Measurements from ENCODE around the gene HNRNPUL2. TPM values are rescaled to one million over a fixed set of nuclear protein-coding genes. Genes with fewer than 3 reads are reported as not detected.
A peak's percentile ranks its signal among the peaks of the same experiment; 100 is the strongest.

HNRNPUL2 gene
- polyA plus RNA-seq, 1 of the 3 experiments (the other 2 are of a cell fraction): 33.5 TPM

DNA sequence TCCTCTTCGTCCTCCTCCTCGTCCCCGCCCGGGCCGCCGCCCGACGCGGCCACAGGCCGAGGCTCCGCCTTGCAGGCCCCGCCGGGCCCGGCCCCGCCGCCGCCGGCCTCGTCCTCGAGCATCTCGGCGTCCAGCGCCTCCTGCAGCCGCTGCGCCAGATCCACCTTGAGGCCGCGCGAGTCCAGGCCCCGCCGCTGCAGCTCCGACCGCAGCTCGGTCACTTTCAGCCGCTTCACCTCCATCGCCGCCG lies 417 bp downstream of the HNRNPUL2 start:
- DNase-seq: no peak
- peak overlapping the region; percentile 99 for H3K27ac ChIP-seq (ENCODE audit: low read depth in 2 of 2, low read length in 1 of 2)
- H3K4me3 ChIP-seq (ENCODE audit: low read depth in 2 of 2, low read length in 1 of 2): peak overlapping the region; percentile 89 to 92
- H3K4me1 ChIP-seq (ENCODE audit: control insufficient read depth in 1 of 2, insufficient read depth in 2 of 2, low read depth in 1 of 2, low read length in 1 of 2): peaks cover 12 to 21% of the 10 kb centered on the region in 2 experiments; a peak in 3 of 4 replicates
- no peak overlapping the region for H2AFZ ChIP-seq (ENCODE audit: low read depth)
- H3F3A ChIP-seq (replicated peaks; ENCODE audit: insufficient read depth): peaks cover 26% of the 10 kb centered on the region
- no peaks in the 10 kb centered on the region for H3K9me3 ChIP-seq
- H3K4me2 ChIP-seq: peak overlapping the region; percentile 93
- peaks cover 36% of the 10 kb centered on the region for H4K20me1 ChIP-seq (ENCODE audit: insufficient read depth)
- no peaks in the 10 kb centered on the region for H3K9me2 ChIP-seq
- TF ChIP-seq, protein P1, sequence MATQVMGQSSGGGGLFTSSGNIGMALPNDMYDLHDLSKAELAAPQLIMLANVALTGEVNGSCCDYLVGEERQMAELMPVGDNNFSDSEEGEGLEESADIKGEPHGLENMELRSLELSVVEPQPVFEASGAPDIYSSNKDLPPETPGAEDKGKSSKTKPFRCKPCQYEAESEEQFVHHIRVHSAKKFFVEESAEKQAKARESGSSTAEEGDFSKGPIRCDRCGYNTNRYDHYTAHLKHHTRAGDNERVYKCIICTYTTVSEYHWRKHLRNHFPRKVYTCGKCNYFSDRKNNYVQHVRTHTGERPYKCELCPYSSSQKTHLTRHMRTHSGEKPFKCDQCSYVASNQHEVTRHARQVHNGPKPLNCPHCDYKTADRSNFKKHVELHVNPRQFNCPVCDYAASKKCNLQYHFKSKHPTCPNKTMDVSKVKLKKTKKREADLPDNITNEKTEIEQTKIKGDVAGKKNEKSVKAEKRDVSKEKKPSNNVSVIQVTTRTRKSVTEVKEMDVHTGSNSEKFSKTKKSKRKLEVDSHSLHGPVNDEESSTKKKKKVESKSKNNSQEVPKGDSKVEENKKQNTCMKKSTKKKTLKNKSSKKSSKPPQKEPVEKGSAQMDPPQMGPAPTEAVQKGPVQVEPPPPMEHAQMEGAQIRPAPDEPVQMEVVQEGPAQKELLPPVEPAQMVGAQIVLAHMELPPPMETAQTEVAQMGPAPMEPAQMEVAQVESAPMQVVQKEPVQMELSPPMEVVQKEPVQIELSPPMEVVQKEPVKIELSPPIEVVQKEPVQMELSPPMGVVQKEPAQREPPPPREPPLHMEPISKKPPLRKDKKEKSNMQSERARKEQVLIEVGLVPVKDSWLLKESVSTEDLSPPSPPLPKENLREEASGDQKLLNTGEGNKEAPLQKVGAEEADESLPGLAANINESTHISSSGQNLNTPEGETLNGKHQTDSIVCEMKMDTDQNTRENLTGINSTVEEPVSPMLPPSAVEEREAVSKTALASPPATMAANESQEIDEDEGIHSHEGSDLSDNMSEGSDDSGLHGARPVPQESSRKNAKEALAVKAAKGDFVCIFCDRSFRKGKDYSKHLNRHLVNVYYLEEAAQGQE (IDR thresholded peaks at IDR 0.05; ENCODE audit: low read depth, low read length): peak; percentile 26; the same call in 1 of the 2 replicates
- TF ChIP-seq TAF1 (IDR thresholded peaks at IDR 0.05; ENCODE audit: borderline replicate concordance, low read depth, low read length) (peak; percentile 66; the same call in 1 of the 2 replicates), USF2 (IDR thresholded peaks at IDR 0.05; ENCODE audit: borderline replicate concordance, low read depth, low read length) (no peak)
- ChIA-PET CTCF (interaction anchor here (0.6 to 2.3 kb wide), 6 partner anchors 18 to 100 kb away, joined by 3 to 9 read pairs (median 4); partner anchors contain the start of genes BSCL2 and TMEM179B), POLR2A (interaction anchor here (0.7 to 4.5 kb wide), 15 partner anchors 17 to 153 kb away, joined by 3 to 33 read pairs (median 10); partner anchors contain the start of genes C11orf98, CSKMT, LBHD1 and MTA2)
- peaks cover 31 to 42% of the 10 kb centered on the region in 2 experiments for H3K36me3 ChIP-seq (replicated peaks in 1 of 2; ENCODE audit: control insufficient read depth in 1 of 2, insufficient read depth in 2 of 2, low read length in 1 of 2)
- peak overlapping the region; percentile 88 for H3K9ac ChIP-seq
- no CpG with 5 or more reads among the region's 37 CpGs for WGBS (ENCODE audit: low lambda C conversion rate)
- H3K79me2 ChIP-seq (ENCODE audit: insufficient read depth): peaks cover 84% of the 10 kb centered on the region
- no peaks in the 10 kb centered on the region for H3K27me3 ChIP-seq (ENCODE audit: insufficient read depth)

- Histone ChIP-seq H3K4me1 (ENCODE audit: control insufficient read depth in 1 of 2, insufficient read depth in 2 of 2, low read depth in 1 of 2, low read length in 1 of 2) (peaks cover 12 to 21% of the 10 kb centered on the region in 2 experiments; a peak in 3 of 4 replicates), H3K4me3 (ENCODE audit: low read depth in 2 of 2, low read length in 1 of 2) (peak overlapping the region; percentile 89 to 92), H3K27me3 (ENCODE audit: insufficient read depth) (no peaks in the 10 kb centered on the region), H3K27ac (ENCODE audit: low read depth in 2 of 2, low read length in 1 of 2) (peak overlapping the region; percentile 99), H3K9ac (peak overlapping the region; percentile 88), H3F3A (replicated peaks; ENCODE audit: insufficient read depth) (peaks cover 26% of the 10 kb centered on the region), H2AFZ (ENCODE audit: low read depth) (no peak overlapping the region), H3K9me3 (no peaks in the 10 kb centered on the region), H3K36me3 (replicated peaks in 1 of 2; ENCODE audit: control insufficient read depth in 1 of 2, insufficient read depth in 2 of 2, low read length in 1 of 2) (peaks cover 36 to 48% of the 10 kb centered on the region in 2 experiments), H3K4me2 (peak overlapping the region; percentile 93), H3K79me2 (ENCODE audit: insufficient read depth) (peaks cover 84% of the 10 kb centered on the region), H4K20me1 (ENCODE audit: insufficient read depth) (peaks cover 36% of the 10 kb centered on the region), H3K9me2 (no peaks in the 10 kb centered on the region)
- ChIA-PET POLR2A (interaction anchor here (0.8 to 4.5 kb wide), 14 partner anchors 9 to 154 kb away, joined by 3 to 33 read pairs (median 11); partner anchors contain the start of genes C11orf98, CSKMT, LBHD1 and MTA2), CTCF (interaction anchor here (0.7 to 2.3 kb wide), 6 partner anchors 20 to 100 kb away, joined by 3 to 9 read pairs (median 4); partner anchors contain the start of genes BSCL2 and TMEM179B)
- no peak for DNase-seq
- TF ChIP-seq EP300 (IDR thresholded peaks at IDR 0.05; ENCODE audit: borderline replicate concordance in 1 of 2, low read depth in 1 of 2, low read length in 1 of 2): no peak
- no peak for TF ChIP-seq MXI1 (IDR thresholded peaks at IDR 0.05; ENCODE audit: low read depth, low read length)
- TF ChIP-seq, protein P1 (IDR thresholded peaks at IDR 0.05; ENCODE audit: low read depth, low read length): no peak
- TF ChIP-seq YY1 (IDR thresholded peaks at IDR 0.05; ENCODE audit: low read depth): 0 out of 2 replicates have a peak, but pooled peaks have one; percentile 30
- no peak for TF ChIP-seq FOXJ3 (CRISPR knock-in tag; IDR thresholded peaks at IDR 0.05)
- TF ChIP-seq SMC3 (IDR thresholded peaks at IDR 0.05; ENCODE audit: low read depth, low read length): no peak
- no peak for TF ChIP-seq NFIC (IDR thresholded peaks at IDR 0.05; ENCODE audit: borderline replicate concordance)
- WGBS (ENCODE audit: low lambda C conversion rate): 2% methylated on average over 34 of the region's 51 CpGs
Observed at GRCh38 chr11:62726156-62726914, 922 bp downstream of the HNRNPUL2 start.

Data from SK-N-SH (cell line).